ENCODE results near the gene PAX7. TPM values are rescaled to one million over a fixed set of nuclear protein-coding genes. Genes with fewer than 3 reads are reported as not detected.
A peak's percentile ranks its signal among the peaks of the same experiment; 100 is the strongest.

Gene PAX7
- total RNA-seq, 3 donors from 2014 or later (not counting 1 experiment from before 2014, with no cell fraction given): not detected

GRCh38 chr1:18634276-18634675, 3.6 kb downstream of the PAX7 start:
- Mint-ChIP-seq H3K27ac (no peak overlapping the region), H3K36me3 (no peaks in the 10 kb centered on the region), H3K27me3 (ENCODE audit: low read depth in 2 of 2) (peaks cover 73% of the 10 kb centered on the region in 2 donors), H3K4me3 (no peak overlapping the region), H3K4me1 (no peaks in the 10 kb centered on the region), H3K9me3 (no peaks in the 10 kb centered on the region)
- no peaks in the 10 kb centered on the region for H3K4me1 ChIP-seq (ENCODE audit: control insufficient read depth, insufficient read depth, low read length)
- intact Hi-C loops (cut with micrococcal nuclease): no loop called here
- H3K4me3 ChIP-seq (ENCODE audit: low read length): no peak overlapping the region
- ATAC-seq (no peak), DNase-seq (peak in 1 of 2 donors; percentile 8)
- H3K9me3 ChIP-seq (ENCODE audit: control insufficient read depth, insufficient read depth, low read length): no peaks in the 10 kb centered on the region
- WGBS (ENCODE audit: insufficient coverage): 6% methylated on average over 16 of the region's 16 CpGs
- peaks cover 30% of the 10 kb centered on the region for H3K27me3 ChIP-seq (ENCODE audit: control insufficient read depth, insufficient read depth, low read length)
- H3K36me3 ChIP-seq (ENCODE audit: control insufficient read depth, insufficient read depth, low read length): no peaks in the 10 kb centered on the region
- H3K27ac ChIP-seq (ENCODE audit: low read length): no peak overlapping the region
- TF ChIP-seq CTCF (IDR thresholded peaks at IDR 0.05): no peak

GRCh38 chr1:18635070-18635577, 4.5 kb downstream of the PAX7 start:
- no peak for ATAC-seq
- no peak for TF ChIP-seq CTCF (IDR thresholded peaks at IDR 0.05)
- Histone ChIP-seq H3K36me3 (ENCODE audit: control insufficient read depth, insufficient read depth, low read length) (no peaks in the 10 kb centered on the region), H3K4me3 (ENCODE audit: low read length) (no peak overlapping the region), H3K27me3 (ENCODE audit: control insufficient read depth, insufficient read depth, low read length) (peaks cover 29% of the 10 kb centered on the region), H3K27ac (ENCODE audit: low read length) (no peak overlapping the region), H3K9me3 (ENCODE audit: control insufficient read depth, insufficient read depth, low read length) (no peaks in the 10 kb centered on the region), H3K4me1 (ENCODE audit: control insufficient read depth, insufficient read depth, low read length) (no peaks in the 10 kb centered on the region)
- peaks cover 77 to 81% of the 10 kb centered on the region in 2 donors for H3K27me3 Mint-ChIP-seq (ENCODE audit: low read depth in 2 of 2)
- no peak overlapping the region for H3K4me3 Mint-ChIP-seq
- intact Hi-C loops (cut with micrococcal nuclease): no loop called here
- no peak for DNase-seq
- 4% methylated on average over 5 of the region's 5 CpGs for WGBS (ENCODE audit: insufficient coverage)
- H3K9me3 Mint-ChIP-seq: no peaks in the 10 kb centered on the region
- H3K27ac Mint-ChIP-seq: no peak overlapping the region
- H3K36me3 Mint-ChIP-seq: peaks cover 7% of the 10 kb centered on the region
- peaks cover 0 to 6% of the 10 kb centered on the region in 2 donors for H3K4me1 Mint-ChIP-seq

- no peaks in the 10 kb centered on the region for H3K4me1 ChIP-seq (ENCODE audit: control insufficient read depth, insufficient read depth, low read length)
- Mint-ChIP-seq H3K36me3 (peaks cover 7% of the 10 kb centered on the region), H3K27ac (no peak overlapping the region), H3K27me3 (ENCODE audit: low read depth in 2 of 2) (peaks cover 80 to 90% of the 10 kb centered on the region in 2 donors), H3K4me3 (no peak overlapping the region), H3K4me1 (peaks cover 0 to 6% of the 10 kb centered on the region in 2 donors), H3K9me3 (no peaks in the 10 kb centered on the region)
- peaks cover 30% of the 10 kb centered on the region for H3K27me3 ChIP-seq (ENCODE audit: control insufficient read depth, insufficient read depth, low read length)
- 6% methylated on average over 39 of the region's 40 CpGs for WGBS (ENCODE audit: insufficient coverage)
- DNase-seq: peak in 1 of 2 donors; percentile 31
- intact Hi-C loops (cut with micrococcal nuclease): no loop called here
- no peak overlapping the region for H3K27ac ChIP-seq (ENCODE audit: low read length)
- no peak for TF ChIP-seq CTCF (IDR thresholded peaks at IDR 0.05)
- no peaks in the 10 kb centered on the region for H3K9me3 ChIP-seq (ENCODE audit: control insufficient read depth, insufficient read depth, low read length)
- no peak for ATAC-seq
- H3K36me3 ChIP-seq (ENCODE audit: control insufficient read depth, insufficient read depth, low read length): no peaks in the 10 kb centered on the region
- H3K4me3 ChIP-seq (ENCODE audit: low read length): no peak overlapping the region
These were observed 5.4 kb downstream of the PAX7 start for GRCh38 chr1:18635891-18636595.
